CD4-positive, alpha-beta T cell treated with Interleukin-15 for 1 hour (primary cell): Measurements from ENCODE around the gene PAMR1.

Source experiments
- DNase-seq: peaks from one replicate; pipeline ENCODE4 v3.0.0-alpha.2; 2020

Gene PAMR1

GRCh38 chr11:35433588-35433987 is 91.8 kb downstream of the PAMR1 start:
- DNase-seq, result no peak

DNA sequence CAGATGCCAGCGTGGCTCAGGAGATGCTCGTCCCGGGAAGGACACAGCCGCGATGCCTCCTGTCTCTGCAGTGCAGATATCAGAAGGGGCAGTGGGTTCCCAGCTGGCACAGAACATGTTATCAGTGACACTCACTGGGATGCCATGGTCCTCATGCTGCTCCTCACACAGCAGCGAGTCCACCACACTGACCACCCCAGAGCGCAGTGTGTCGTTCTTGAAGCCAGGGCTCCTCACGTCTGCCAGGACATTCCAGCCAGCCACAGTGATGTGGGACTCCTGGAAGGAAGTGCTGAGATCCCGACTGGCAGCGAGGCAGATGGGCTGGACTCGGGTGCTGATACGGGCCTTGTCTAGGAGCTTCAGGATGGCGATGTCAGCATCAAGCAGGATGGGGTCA is 93.0 kb downstream of the PAMR1 start:
- DNase-seq, result no peak

DNA sequence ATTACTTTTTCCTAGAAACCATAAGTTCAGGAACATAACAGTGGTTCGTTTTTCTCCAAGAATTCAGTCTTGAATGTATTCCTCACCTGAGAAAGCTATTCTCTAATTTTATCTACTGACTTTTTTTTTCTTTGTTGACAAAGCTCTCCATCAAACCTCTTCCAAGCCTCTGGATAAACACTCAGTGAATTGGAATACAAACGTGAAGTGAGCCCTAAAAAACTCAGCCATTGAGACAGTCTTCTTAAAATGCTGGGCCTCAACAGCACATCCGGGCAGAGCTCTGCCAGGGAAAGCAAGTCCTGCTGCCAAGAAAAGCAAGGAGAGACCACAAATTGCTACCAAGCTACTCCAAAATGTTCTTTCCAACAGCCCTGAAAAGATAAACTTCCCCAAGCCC is 98.3 kb downstream of the PAMR1 start:
- no peak for DNase-seq

GRCh38 chr11:35426351-35426750 is 99.1 kb downstream of the PAMR1 start:
- DNase-seq, result no peak

GRCh38 chr11:35425603-35426212 is 99.7 kb downstream of the PAMR1 start:
- no peak for DNase-seq

DNA sequence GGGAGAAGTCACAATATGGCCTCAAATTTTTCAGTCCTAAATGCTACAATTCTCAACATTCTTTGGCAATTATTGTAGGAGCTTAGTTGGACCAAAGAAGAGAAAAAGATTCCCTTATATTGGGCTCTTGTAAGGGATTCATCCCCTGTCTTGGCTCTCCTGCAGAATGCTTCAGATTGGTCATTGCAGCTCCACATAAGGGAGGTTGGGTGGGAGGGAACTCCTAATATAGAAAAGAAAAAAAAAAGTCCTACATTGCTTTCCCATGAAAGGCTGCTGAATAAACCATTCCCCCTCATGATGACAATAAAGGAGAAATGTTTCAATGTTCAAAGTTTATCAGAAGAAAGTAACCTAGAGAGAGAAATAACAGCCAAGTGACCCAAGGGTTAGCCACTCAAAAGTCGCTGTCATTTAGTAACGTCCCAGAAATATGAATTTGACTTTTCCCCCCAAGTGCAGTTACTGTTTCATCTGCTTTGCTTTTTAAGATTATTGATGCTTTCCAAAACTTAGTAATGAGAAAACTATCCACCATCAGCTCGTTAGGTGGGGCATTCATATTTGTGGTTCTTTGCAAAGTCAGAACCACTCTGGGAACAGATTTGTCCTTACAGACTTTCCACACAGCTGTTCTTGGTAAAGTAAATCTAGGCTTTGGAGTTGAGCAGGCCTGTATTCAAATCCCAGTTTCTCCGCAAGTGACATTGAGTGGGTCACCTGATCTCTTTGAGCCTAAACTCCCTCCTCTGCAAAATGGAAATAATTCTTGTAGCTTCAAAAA is 101.1 kb downstream of the PAMR1 start:
- no peak for DNase-seq

- DNase-seq, result no peak
Observed at GRCh38 chr11:35420371-35420770, 105.0 kb downstream of the PAMR1 start.

GRCh38 chr11:35419830-35420333 is 105.5 kb downstream of the PAMR1 start:
- no peak for DNase-seq

GRCh38 chr11:35419184-35419829 is 106.1 kb downstream of the PAMR1 start, which contains the start of gene SLC1A2:
Gene SLC1A2, minus strand, starts transcription at chr11:35419558. Its CDS starts 592 bp downstream, at chr11:35418966.
- no peak for DNase-seq

DNA sequence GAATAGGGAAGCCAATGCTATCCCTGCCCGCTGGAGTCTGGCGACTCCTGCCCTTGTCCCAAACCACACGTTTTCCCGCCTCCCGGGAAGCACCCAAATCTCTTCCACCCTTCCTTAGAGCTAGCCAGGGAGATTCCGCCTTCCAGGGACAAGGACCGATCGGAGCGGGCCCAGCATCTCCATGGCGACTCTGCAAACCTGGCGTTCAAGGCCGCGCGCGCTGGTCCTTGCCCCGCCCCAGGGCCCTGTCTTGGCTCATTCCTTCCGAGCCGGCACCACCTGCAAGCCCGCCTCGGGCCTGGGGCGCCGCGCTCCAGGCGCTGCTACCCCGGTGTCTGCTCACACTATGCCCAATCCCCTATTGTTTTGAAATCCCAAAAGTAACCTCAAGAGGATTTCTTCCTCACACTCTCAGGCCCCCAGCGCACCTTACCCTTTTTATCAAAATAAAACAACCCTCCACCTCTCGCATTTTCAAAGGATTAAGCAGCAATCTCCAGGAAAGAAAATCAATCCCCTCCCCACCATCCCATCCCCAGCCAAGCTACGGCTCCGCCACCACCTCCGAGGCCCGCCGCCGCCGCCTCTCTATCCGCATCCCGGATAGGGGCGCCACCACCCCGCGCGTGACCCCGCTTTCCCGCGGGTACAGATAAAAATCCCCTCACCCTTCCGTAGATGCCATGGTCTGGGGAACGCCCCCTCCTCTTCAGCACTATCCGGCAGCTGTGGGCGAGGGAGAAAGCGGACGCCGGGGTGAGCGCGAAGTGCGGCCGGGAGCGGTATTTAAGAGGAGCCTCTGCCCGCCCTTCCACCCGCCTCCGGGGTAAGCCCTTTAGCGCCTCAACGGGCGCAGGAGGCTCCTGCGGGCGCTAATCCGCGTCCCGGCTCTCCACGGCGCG is 106.9 kb downstream of the PAMR1 start:
- DNase-seq, result no peak

- no peak for DNase-seq
Observed at GRCh38 chr11:35415487-35415886, 109.9 kb downstream of the PAMR1 start.

DNA sequence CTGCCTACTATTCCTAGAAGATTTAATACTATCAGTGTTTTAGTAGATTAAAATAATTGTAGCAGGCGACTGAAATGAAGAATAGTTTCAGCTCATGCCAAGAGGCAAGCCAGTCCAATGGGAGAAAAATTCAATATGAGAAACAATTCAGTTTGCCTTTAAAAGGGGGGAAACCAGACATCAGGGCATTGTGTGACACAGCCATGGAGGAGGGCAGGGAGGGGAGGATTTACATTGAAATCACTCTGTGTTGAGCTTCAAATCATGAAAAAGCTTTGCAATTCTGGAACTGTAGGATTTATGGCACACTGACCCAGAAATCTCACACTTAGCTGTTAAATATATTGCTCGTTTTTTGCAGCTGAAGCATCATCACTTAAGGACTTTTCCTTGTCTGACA is 110.6 kb downstream of the PAMR1 start:
- DNase-seq, result no peak

DNA sequence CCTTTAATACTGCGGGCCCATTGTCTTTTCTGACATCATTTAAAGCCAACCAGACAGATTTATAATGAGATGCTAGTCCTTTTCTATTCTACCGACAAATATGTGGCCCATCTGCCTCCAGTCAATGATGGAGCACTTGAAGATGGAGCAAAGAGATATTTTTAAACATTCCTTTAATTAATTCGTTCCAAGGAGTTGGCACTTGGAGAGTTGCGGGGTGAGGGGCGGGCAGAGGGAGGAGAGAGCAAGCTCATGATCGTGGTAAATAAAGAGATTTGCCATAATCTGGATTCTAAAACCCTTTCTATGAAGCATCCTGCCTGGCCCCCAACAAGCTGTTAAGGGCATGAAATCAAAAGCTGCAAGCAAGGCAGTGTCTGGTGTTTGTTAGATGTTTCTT is 111.1 kb downstream of the PAMR1 start:
- no peak for DNase-seq

GRCh38 chr11:35413598-35413997 is 111.8 kb downstream of the PAMR1 start:
- DNase-seq, result no peak

DNA sequence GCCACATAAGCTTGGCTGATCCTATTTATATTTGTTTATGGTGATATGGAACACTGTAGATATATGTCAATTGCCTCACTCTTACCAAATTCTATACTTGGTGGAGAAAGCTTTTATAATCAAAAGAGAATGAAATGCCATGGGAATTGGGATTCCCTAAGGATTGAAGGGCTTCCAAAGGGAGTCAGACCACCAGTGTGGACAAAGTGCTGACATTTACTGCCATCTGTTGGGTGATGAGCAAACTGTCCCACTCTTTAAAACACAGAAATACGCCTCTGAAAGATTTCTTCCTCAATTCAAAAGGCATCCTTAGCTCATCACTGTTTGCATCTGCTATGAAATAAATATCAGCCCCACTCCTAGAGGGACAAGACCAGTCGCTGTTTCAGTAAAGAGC is 113.1 kb downstream of the PAMR1 start:
- no peak for DNase-seq

GRCh38 chr11:35407041-35407440 is 118.4 kb downstream of the PAMR1 start:
- no peak for DNase-seq

DNA sequence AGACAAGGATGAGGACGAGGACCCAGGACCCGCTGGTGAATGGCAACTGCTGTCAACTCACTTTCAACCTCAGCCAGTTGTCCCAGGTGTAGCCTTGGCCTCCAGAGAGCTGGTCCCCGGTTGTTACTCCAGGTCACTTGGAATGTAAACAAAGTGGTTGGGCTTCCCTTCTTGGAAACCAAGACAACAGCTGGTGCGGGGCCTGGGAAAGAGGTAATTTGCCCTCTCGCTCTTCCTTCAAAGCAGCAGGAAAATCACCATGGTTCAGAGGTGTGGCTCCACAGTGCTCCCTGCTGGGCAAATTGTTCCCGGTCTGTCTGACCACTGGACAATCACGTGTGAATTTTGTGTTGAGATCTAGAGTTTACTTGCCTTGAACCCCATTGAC is 121.0 kb downstream of the PAMR1 start:
- DNase-seq, result no peak

- no peak for DNase-seq
Observed at GRCh38 chr11:35403765-35404387, 121.5 kb downstream of the PAMR1 start.

DNA sequence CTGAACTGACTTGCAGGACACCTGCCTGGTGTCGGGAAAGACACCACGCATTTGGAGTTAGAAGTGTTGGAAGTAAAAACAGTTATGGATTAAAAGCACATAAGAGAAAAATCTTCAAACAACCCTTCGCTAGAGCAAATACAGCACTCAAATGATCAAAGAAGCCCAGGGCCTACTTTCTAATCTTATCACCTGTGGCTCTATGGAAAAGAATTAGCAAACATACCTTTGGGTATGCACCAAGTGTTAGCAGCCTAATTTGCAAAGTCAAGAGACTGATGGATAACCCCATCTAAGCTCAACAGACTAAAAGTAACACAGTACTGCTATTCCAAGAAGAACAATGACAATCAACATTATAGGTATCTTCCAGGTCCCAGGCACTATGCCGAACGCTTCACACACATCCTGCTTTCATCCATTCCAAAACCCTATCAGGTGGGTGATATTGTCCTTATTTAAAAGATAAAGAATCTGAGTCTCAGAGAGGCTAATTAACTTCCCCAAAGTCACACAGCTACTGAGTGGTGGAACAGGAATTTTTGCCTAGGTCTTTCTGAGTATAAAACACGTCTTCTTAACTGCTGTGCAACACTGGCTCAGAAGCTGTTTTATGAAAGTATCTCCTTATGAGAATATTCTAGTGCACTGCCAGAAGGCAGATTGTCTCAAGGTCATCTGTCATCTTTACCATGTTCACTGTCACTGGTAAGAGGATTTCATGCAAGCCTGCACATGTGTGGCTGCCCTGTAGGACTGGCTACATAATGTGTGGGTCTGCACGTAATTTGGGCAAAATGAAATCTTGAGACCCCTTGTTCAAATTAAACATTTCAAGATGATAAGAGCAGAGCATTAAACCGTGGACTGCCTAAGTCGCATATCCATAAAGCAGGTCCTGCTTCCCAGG is 122.4 kb downstream of the PAMR1 start:
- no peak for DNase-seq

- DNase-seq, result no peak
Observed at GRCh38 chr11:35398881-35399280, 126.5 kb downstream of the PAMR1 start.

DNA sequence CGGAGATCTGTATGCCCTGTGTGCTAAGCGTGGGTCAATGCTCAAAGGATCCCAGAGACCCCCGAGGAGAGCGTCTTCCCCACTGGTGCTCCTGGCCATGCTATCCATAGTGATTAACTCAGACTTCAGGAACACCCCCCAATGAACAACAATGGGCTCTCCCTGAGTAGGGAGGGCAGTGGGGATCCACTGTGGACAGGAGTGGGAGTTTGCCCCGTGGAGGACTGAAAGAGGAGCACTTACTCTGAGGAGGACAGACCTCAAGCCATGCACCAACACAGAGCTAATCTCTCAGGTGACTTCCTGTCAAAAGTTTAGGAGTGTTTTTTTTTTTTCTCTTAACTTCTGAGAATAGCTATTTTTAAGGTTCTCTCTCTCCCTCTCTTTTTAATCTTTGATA is 130.5 kb downstream of the PAMR1 start:
- no peak for DNase-seq
